Loucy (cell line): ENCODE data around the gene WDR74.

ENCODE experiments used
- H2AFZ ChIP-seq: fragments of 200-600 bp; sonication (generic); 2 replicates; pipeline ENCODE4 v1.6.0; 2016; ENCODE audit warnings: antibody characterized with exemption, mild to moderate bottlenecking, low read length, moderate library complexity
- H3F3A ChIP-seq: fragments of 200-600 bp; 2 replicates; pipeline ENCODE4 v1.6.0; 2016; ENCODE audit warnings: antibody characterized with exemption, low read depth, mild to moderate bottlenecking
- H3K27me3 ChIP-seq: fragments of 200-600 bp; sonication (generic); 2 replicates; pipeline ENCODE4 v1.6.1; 2014; ENCODE audit warnings: low read length, mild to moderate bottlenecking; ENCODE audit not compliant: insufficient read depth, poor library complexity, severe bottlenecking
- H3K36me3 ChIP-seq: fragments of 200-600 bp; sonication (generic); 2 replicates; pipeline ENCODE4 v1.6.1; 2016; ENCODE audit warnings: low read length; ENCODE audit not compliant: insufficient read depth
- H3K4me1 ChIP-seq: fragments of 200-600 bp; sonication (generic); 2 replicates; pipeline ENCODE4 v1.5.1; 2014; ENCODE audit warnings: low read length, mild to moderate bottlenecking; ENCODE audit not compliant: insufficient read depth, poor library complexity, severe bottlenecking
- H3K4me2 ChIP-seq: fragments of 200-600 bp; sonication (generic); 2 replicates; pipeline ENCODE4 v1.6.0; 2014; ENCODE audit warnings: antibody characterized with exemption, low read length, low read depth, mild to moderate bottlenecking; ENCODE audit not compliant: poor library complexity, severe bottlenecking
- H3K4me3 ChIP-seq: fragments of 200-600 bp; sonication (generic); 2 replicates; pipeline ENCODE4 v1.5.1; 2014; ENCODE audit warnings: low read length, mild to moderate bottlenecking, mixed read lengths; ENCODE audit not compliant: poor library complexity, severe bottlenecking
- H3K79me2 ChIP-seq: fragments of 200-600 bp; sonication (generic); 2 replicates; pipeline ENCODE4 v1.6.1; 2014; ENCODE audit warnings: low read length; ENCODE audit not compliant: insufficient read depth
- H3K9ac ChIP-seq: fragments of 200-600 bp; sonication (generic); 2 replicates; pipeline ENCODE4 v1.6.0; 2014; ENCODE audit warnings: mild to moderate bottlenecking, low read depth, low read length, moderate library complexity; ENCODE audit not compliant: poor library complexity, severe bottlenecking
- H3K9me2 ChIP-seq: fragments of 200-600 bp; sonication (generic); replicated peaks from 2 replicates; pipeline ENCODE4 v1.6.1; 2016; ENCODE audit warnings: low read depth, low read length, mixed read lengths
- H3K9me3 ChIP-seq: fragments of 200-600 bp; sonication (generic); 2 replicates; pipeline ENCODE4 v1.6.1; 2014; ENCODE audit warnings: mild to moderate bottlenecking, antibody characterized with exemption, low read length, low read depth; ENCODE audit not compliant: insufficient read depth
- H4K20me1 ChIP-seq: fragments of 200-600 bp; sonication (generic); 2 replicates; pipeline ENCODE4 v1.6.0; 2014; ENCODE audit warnings: antibody characterized with exemption, low read length, mild to moderate bottlenecking; ENCODE audit not compliant: insufficient read depth, poor library complexity, severe bottlenecking
- CTCF ChIP-seq: fragments of 200-600 bp; sonication (generic); conservative IDR thresholded peaks from 2 replicates; pipeline ENCODE4 v1.5.1; 2014; ENCODE audit warnings: mild to moderate bottlenecking, antibody characterized with exemption, low read length
- EZH2phosphoT487 ChIP-seq: fragments of 200-600 bp; IDR thresholded peaks from 2 replicates; pipeline ENCODE4 v1.6.1; 2018; ENCODE audit warnings: antibody characterized with exemption, mild to moderate bottlenecking, moderate library complexity, borderline replicate concordance

The WDR74 gene

GRCh38 chr11:62875698-62876478 lies 36.5 kb upstream of the WDR74 start:
- H3K79me2 ChIP-seq: peaks cover 19% of the 10 kb centered on the region; the same call in 1 of the 2 replicates

GRCh38 chr11:62874851-62875250 lies 35.5 kb upstream of the WDR74 start:
- no peaks in the 10 kb centered on the region for H4K20me1 ChIP-seq
- no peak overlapping the region for H3K4me2 ChIP-seq
- no peaks in the 10 kb centered on the region; the same call in 1 of the 2 replicates for H3K36me3 ChIP-seq
- H3K27me3 ChIP-seq: no peaks in the 10 kb centered on the region
- H3K9me2 ChIP-seq: no peaks in the 10 kb centered on the region
- peaks cover 4% of the 10 kb centered on the region for H3K4me1 ChIP-seq
- no peaks in the 10 kb centered on the region for H3F3A ChIP-seq
- peaks cover 13% of the 10 kb centered on the region; the same call in 1 of the 2 replicates for H3K79me2 ChIP-seq
- H3K9me3 ChIP-seq: no peaks in the 10 kb centered on the region
- H2AFZ ChIP-seq: no peak overlapping the region
- TF ChIP-seq EZH2phosphoT487: no peak
- no peak for TF ChIP-seq CTCF
- H3K9ac ChIP-seq: no peak overlapping the region
- no peak overlapping the region for H3K4me3 ChIP-seq

More at GRCh38 chr11:62875698-62876478, 36.5 kb upstream of the WDR74 start:
- Histone ChIP-seq H3K4me3 (no peak overlapping the region), H3K9me2 (no peaks in the 10 kb centered on the region), H2AFZ (no peak overlapping the region), H3K9me3 (no peaks in the 10 kb centered on the region), H3K36me3 (no peaks in the 10 kb centered on the region; the same call in 1 of the 2 replicates), H3F3A (no peaks in the 10 kb centered on the region), H4K20me1 (no peaks in the 10 kb centered on the region), H3K4me1 (peaks cover 10% of the 10 kb centered on the region), H3K27me3 (no peaks in the 10 kb centered on the region), H3K4me2 (no peak overlapping the region), H3K9ac (no peak overlapping the region)
- TF ChIP-seq EZH2phosphoT487: no peak
- peak; percentile 18; the same call in 1 of the 2 replicates for TF ChIP-seq CTCF

- Histone ChIP-seq H4K20me1 (no peaks in the 10 kb centered on the region), H3K27me3 (no peaks in the 10 kb centered on the region), H3K4me2 (no peak overlapping the region), H3F3A (no peaks in the 10 kb centered on the region), H3K9me2 (no peaks in the 10 kb centered on the region), H3K36me3 (no peaks in the 10 kb centered on the region), H3K9me3 (no peaks in the 10 kb centered on the region), H3K4me1 (peaks cover 11% of the 10 kb centered on the region), H3K4me3 (no peak overlapping the region), H3K9ac (no peak overlapping the region), H3K79me2 (peaks cover 11% of the 10 kb centered on the region; the same call in 1 of the 2 replicates), H2AFZ (no peak overlapping the region)
- TF ChIP-seq EZH2phosphoT487 (no peak), CTCF (no peak)
Measured at GRCh38 chr11:62865635-62866034, 26.2 kb upstream of the WDR74 start.
